HG03558 (cell line): Measurements from ENCODE around the gene TSPY1.
"Not testable (repeated sequence)": the region's sequence is repeated elsewhere in the genome, so short reads cannot be mapped to it uniquely, and the experiment has no call there.

Experiments used
- ATAC-seq: cut with Tn5 transposase; IDR thresholded peaks from one replicate; pipeline ENCODE4 v1.9.1; 2021; ENCODE audit warnings: moderate number of reproducible peaks; ENCODE audit not compliant: unreplicated experiment; ENCODE audit errors: extremely low read depth

TSPY1 gene, protein sequence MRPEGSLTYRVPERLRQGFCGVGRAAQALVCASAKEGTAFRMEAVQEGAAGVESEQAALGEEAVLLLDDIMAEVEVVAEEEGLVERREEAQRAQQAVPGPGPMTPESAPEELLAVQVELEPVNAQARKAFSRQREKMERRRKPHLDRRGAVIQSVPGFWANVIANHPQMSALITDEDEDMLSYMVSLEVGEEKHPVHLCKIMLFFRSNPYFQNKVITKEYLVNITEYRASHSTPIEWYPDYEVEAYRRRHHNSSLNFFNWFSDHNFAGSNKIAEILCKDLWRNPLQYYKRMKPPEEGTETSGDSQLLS

DNA sequence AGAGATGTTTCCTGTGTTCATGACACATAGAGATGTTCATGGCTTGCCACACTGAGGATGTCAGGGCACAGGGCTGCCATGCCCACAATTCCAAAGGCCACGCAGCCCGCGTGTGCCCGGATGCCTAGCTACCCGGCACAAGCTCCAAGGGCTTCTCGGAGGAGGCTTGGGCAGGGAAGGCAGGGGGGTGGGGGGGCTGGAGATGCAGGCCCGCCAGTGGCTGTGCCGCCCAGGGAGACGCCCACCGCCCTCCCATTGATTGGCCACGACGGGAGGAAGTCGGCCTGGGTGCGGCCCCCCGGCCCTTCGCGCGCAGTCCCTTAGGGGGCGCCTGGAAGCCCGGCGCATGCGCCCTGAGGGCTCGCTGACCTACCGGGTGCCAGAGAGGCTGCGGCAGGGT, at the start of gene TSPY1:
TSS of gene TSPY1 (plus strand) at position 301 of the 400 bp plus-strand sequence. CDS start at position 347, 46 bp downstream.
- not testable (repeated sequence) for ATAC-seq

GRCh38 chrY:9486967-9487366, 20.2 kb downstream of the TSPY1 start, which contains the start of gene TSPY9:
Gene TSPY9 (plus strand): TSS chrY:9487267. CDS start chrY:9487313, 46 bp downstream.
- ATAC-seq, result not testable (repeated sequence)

DNA sequence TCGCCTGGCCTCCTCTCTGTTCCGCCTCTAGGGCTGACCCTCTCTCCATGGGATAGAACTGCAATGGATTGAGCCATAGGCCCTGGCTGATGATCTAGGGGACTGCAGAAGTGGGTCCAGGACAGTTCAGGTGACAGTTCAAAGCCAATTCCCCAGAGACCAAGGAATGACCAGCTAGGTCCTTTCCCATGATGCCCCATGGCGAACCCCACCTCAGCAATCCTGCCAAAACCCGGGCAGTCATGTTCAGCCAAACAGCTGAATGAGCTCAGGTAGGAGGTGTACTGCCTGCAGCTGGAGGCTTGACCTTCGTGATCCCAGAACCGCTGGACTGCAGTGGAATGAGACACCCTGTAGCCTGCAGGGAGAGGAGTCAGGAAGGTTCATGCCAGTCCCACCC, 37.6 kb downstream of the TSPY1 start:
- not testable (repeated sequence) for ATAC-seq

GRCh38 chrY:9516287-9516686, 49.5 kb downstream of the TSPY1 start:
- ATAC-seq, result not testable (repeated sequence)
